GOT3 (cell line): ENCODE results near the gene POLR3B.

Experiments
- DNase-seq: peaks from one replicate; lab custom pipeline; 2025; ENCODE audit warnings: mixed read lengths; lab: John Stamatoyannopoulos, UW

POLR3B gene

GRCh38 chr12:106415134-106415533, 57.6 kb downstream of the POLR3B start:
- no peak for DNase-seq

GRCh38 chr12:106416273-106416672, 58.7 kb downstream of the POLR3B start:
- no peak for DNase-seq

- no peak for DNase-seq
These were observed 60.7 kb downstream of the POLR3B start for GRCh38 chr12:106417926-106418910.

- DNase-seq = no peak
These were observed 61.4 kb downstream of the POLR3B start for GRCh38 chr12:106418970-106419369.

- DNase-seq = no peak
These were observed 65.7 kb downstream of the POLR3B start for GRCh38 chr12:106423291-106423690.

- no peak for DNase-seq
These were observed 67.6 kb downstream of the POLR3B start for GRCh38 chr12:106425061-106425702.

- no peak for DNase-seq
These were observed 70.4 kb downstream of the POLR3B start for GRCh38 chr12:106427917-106428316.

- no peak for DNase-seq
These were observed 70.8 kb downstream of the POLR3B start for GRCh38 chr12:106428384-106428783.

GRCh38 chr12:106429043-106429552, 71.5 kb downstream of the POLR3B start:
- DNase-seq = no peak

GRCh38 chr12:106429636-106430035, 72.1 kb downstream of the POLR3B start:
- DNase-seq = no peak

- no peak for DNase-seq
These were observed 74.4 kb downstream of the POLR3B start for GRCh38 chr12:106431839-106432411.

- DNase-seq = no peak
These were observed 75.5 kb downstream of the POLR3B start for GRCh38 chr12:106433055-106433454.

- DNase-seq = no peak
These were observed 77.0 kb downstream of the POLR3B start for GRCh38 chr12:106434526-106434925.

- no peak for DNase-seq
These were observed 78.6 kb downstream of the POLR3B start for GRCh38 chr12:106436164-106436563.

GRCh38 chr12:106442575-106442974, 85.0 kb downstream of the POLR3B start:
- DNase-seq = no peak

GRCh38 chr12:106445053-106445452, 87.5 kb downstream of the POLR3B start:
- no peak for DNase-seq

GRCh38 chr12:106445959-106446358, 88.4 kb downstream of the POLR3B start:
- no peak for DNase-seq

GRCh38 chr12:106446419-106447092, 89.0 kb downstream of the POLR3B start:
- DNase-seq = no peak

GRCh38 chr12:106452309-106452708, 94.8 kb downstream of the POLR3B start:
- no peak for DNase-seq

GRCh38 chr12:106455111-106455510, 97.6 kb downstream of the POLR3B start:
- no peak for DNase-seq

GRCh38 chr12:106459124-106459523, 101.6 kb downstream of the POLR3B start:
- DNase-seq = no peak

- DNase-seq = no peak
These were observed 102.0 kb downstream of the POLR3B start for GRCh38 chr12:106459534-106459933.
